Mononuclear cell (primary cell): ENCODE measurements around the gene CCND1. TPM values are rescaled to one million over a fixed set of nuclear protein-coding genes. Genes with fewer than 3 reads are reported as not detected.

Experiments
- H3K27me3 ChIP-seq: 2 replicates; pipeline ENCODE4 v1.6.0; 2011; ENCODE audit warnings: low read length, control low read depth; ENCODE audit not compliant: insufficient read depth
- H3K4me1 ChIP-seq: 2 replicates; pipeline ENCODE4 v1.5.1; 2011; ENCODE audit warnings: mild to moderate bottlenecking, low read length, control low read depth; ENCODE audit not compliant: insufficient read depth
- H3K4me3 ChIP-seq: 2 replicates; pipeline ENCODE4 v1.5.1; 2011; ENCODE audit warnings: mild to moderate bottlenecking, low read length, moderate library complexity
- H3K9me3 ChIP-seq: 2 replicates; pipeline ENCODE4 v1.5.1; 2011; ENCODE audit warnings: low read depth, mild to moderate bottlenecking, control low read depth, low read length
- total RNA-seq: library from RNA; depleted of rRNA; stranded (reverse); fragments of >200 nt; gene quantifications from one replicate; pipeline ENCODE4 v1.2.3, GENCODE V29; 2012

CCND1 gene
- total RNA-seq, 1 donor = 1.3 TPM

- no peaks in the 10 kb centered on the region for H3K9me3 ChIP-seq
- no peak overlapping the region for H3K4me3 ChIP-seq
- H3K4me1 ChIP-seq = no peaks in the 10 kb centered on the region
- H3K27me3 ChIP-seq = no peaks in the 10 kb centered on the region
Observed at GRCh38 chr11:69661413-69661715, 20.4 kb downstream of the CCND1 start.

- Histone ChIP-seq H3K4me1 (no peaks in the 10 kb centered on the region), H3K9me3 (no peaks in the 10 kb centered on the region), H3K27me3 (no peaks in the 10 kb centered on the region), H3K4me3 (no peak overlapping the region)
Observed at GRCh38 chr11:69662021-69662698, 21.2 kb downstream of the CCND1 start.

- H3K4me1 ChIP-seq = no peaks in the 10 kb centered on the region
- H3K9me3 ChIP-seq = no peaks in the 10 kb centered on the region
Observed at GRCh38 chr11:69662806-69663205, 21.9 kb downstream of the CCND1 start.

GRCh38 chr11:69663326-69663725, 22.4 kb downstream of the CCND1 start:
- Histone ChIP-seq H3K4me1 (no peaks in the 10 kb centered on the region), H3K27me3 (no peaks in the 10 kb centered on the region), H3K9me3 (no peaks in the 10 kb centered on the region), H3K4me3 (no peak overlapping the region)

More at GRCh38 chr11:69662806-69663205, 21.9 kb downstream of the CCND1 start:
- H3K4me3 ChIP-seq = no peak overlapping the region
- H3K27me3 ChIP-seq = no peaks in the 10 kb centered on the region

- Histone ChIP-seq H3K27me3 (no peaks in the 10 kb centered on the region), H3K4me3 (no peak overlapping the region), H3K9me3 (no peaks in the 10 kb centered on the region), H3K4me1 (no peaks in the 10 kb centered on the region)
Observed at GRCh38 chr11:69664103-69664775, 23.3 kb downstream of the CCND1 start.

- no peak overlapping the region for H3K4me3 ChIP-seq
- no peaks in the 10 kb centered on the region for H3K4me1 ChIP-seq
- no peaks in the 10 kb centered on the region for H3K9me3 ChIP-seq
- H3K27me3 ChIP-seq = no peaks in the 10 kb centered on the region
Observed at GRCh38 chr11:69664901-69665300, 23.9 kb downstream of the CCND1 start.

GRCh38 chr11:69665669-69666068, 24.7 kb downstream of the CCND1 start:
- Histone ChIP-seq H3K27me3 (no peaks in the 10 kb centered on the region), H3K9me3 (no peaks in the 10 kb centered on the region), H3K4me1 (no peaks in the 10 kb centered on the region), H3K4me3 (no peak overlapping the region)

GRCh38 chr11:69666261-69666660, 25.3 kb downstream of the CCND1 start:
- Histone ChIP-seq H3K4me1 (no peaks in the 10 kb centered on the region), H3K9me3 (no peaks in the 10 kb centered on the region), H3K27me3 (no peaks in the 10 kb centered on the region), H3K4me3 (no peak overlapping the region)

- H3K9me3 ChIP-seq = no peaks in the 10 kb centered on the region
- H3K27me3 ChIP-seq = no peaks in the 10 kb centered on the region
- no peaks in the 10 kb centered on the region for H3K4me1 ChIP-seq
- no peak overlapping the region for H3K4me3 ChIP-seq
Observed at GRCh38 chr11:69666752-69667536, 26.0 kb downstream of the CCND1 start.

GRCh38 chr11:69667619-69668604, 27.0 kb downstream of the CCND1 start:
- Histone ChIP-seq H3K4me3 (no peak overlapping the region), H3K27me3 (no peaks in the 10 kb centered on the region), H3K9me3 (no peaks in the 10 kb centered on the region), H3K4me1 (no peaks in the 10 kb centered on the region)

GRCh38 chr11:69669486-69669885, 28.5 kb downstream of the CCND1 start:
- H3K9me3 ChIP-seq = no peaks in the 10 kb centered on the region
- H3K27me3 ChIP-seq = no peaks in the 10 kb centered on the region
- H3K4me3 ChIP-seq = no peak overlapping the region
- H3K4me1 ChIP-seq = peaks cover 15% of the 10 kb centered on the region

- Histone ChIP-seq H3K9me3 (no peaks in the 10 kb centered on the region), H3K27me3 (no peaks in the 10 kb centered on the region), H3K4me1 (peaks cover 18% of the 10 kb centered on the region), H3K4me3 (no peak overlapping the region)
Observed at GRCh38 chr11:69670158-69670845, 29.3 kb downstream of the CCND1 start.

GRCh38 chr11:69671734-69672465, 30.9 kb downstream of the CCND1 start:
- Histone ChIP-seq H3K27me3 (peaks cover 8% of the 10 kb centered on the region), H3K9me3 (no peaks in the 10 kb centered on the region), H3K4me3 (no peak overlapping the region), H3K4me1 (peaks cover 25% of the 10 kb centered on the region)
